Suppressor macrophage treated with lipopolysaccharide for 1 hour (primary cell): ENCODE data around the gene ADPGK.

Experiments used
- DNase-seq, 3 donors: peaks; one replicate each; pipeline ENCODE4 v3.0.0-alpha.2; 2020 to 2022

ADPGK gene

GRCh38 chr15:72787526-72787925 is 4.0 kb upstream of the ADPGK start:
- DNase-seq, result no peak

GRCh38 chr15:72786676-72787345 is 3.3 kb upstream of the ADPGK start:
- DNase-seq, result no peak

GRCh38 chr15:72786242-72786641 is 2.7 kb upstream of the ADPGK start:
- DNase-seq, result no peak

GRCh38 chr15:72785841-72786240 is 2.3 kb upstream of the ADPGK start:
- peak in 1 of 3 donors; percentile 23 for DNase-seq

- peak; percentile 76 to 78 (median 76) for DNase-seq
Observed at GRCh38 chr15:72785432-72785831, 1.9 kb upstream of the ADPGK start.

- no peak for DNase-seq
Observed at GRCh38 chr15:72784456-72784876, 908 bp upstream of the ADPGK start.

- DNase-seq, result peak; percentile 87 to 96 (median 95)
Observed at GRCh38 chr15:72783004-72783639, 436 bp downstream of the ADPGK start.

GRCh38 chr15:72782274-72783003 is 1.1 kb downstream of the ADPGK start:
- DNase-seq, result peak in 2 of 3 donors; percentile 35 to 36

GRCh38 chr15:72781631-72782030 is 1.9 kb downstream of the ADPGK start:
- DNase-seq, result peak; percentile 48 to 71 (median 54)

GRCh38 chr15:72778796-72779195 is 4.8 kb downstream of the ADPGK start:
- no peak for DNase-seq

- DNase-seq, result peak in 2 of 3 donors; percentile 64 to 76
Observed at GRCh38 chr15:72774696-72775383, 8.7 kb downstream of the ADPGK start.

GRCh38 chr15:72771329-72771725 is 12.2 kb downstream of the ADPGK start:
- no peak for DNase-seq

GRCh38 chr15:72770673-72771328 is 12.8 kb downstream of the ADPGK start:
- DNase-seq, result no peak

- no peak for DNase-seq
Observed at GRCh38 chr15:72766780-72767179, 16.8 kb downstream of the ADPGK start.

GRCh38 chr15:72766025-72766424 is 17.5 kb downstream of the ADPGK start:
- no peak for DNase-seq

- DNase-seq, result no peak
Observed at GRCh38 chr15:72764656-72765055, 18.9 kb downstream of the ADPGK start.

GRCh38 chr15:72760590-72761260 is 22.8 kb downstream of the ADPGK start:
- no peak for DNase-seq

- DNase-seq, result peak; percentile 39 to 81 (median 56)
Observed at GRCh38 chr15:72758182-72758581, 25.4 kb downstream of the ADPGK start.

- DNase-seq, result peak in 1 of 3 donors; percentile 16
Observed at GRCh38 chr15:72754096-72754495, 29.5 kb downstream of the ADPGK start.

GRCh38 chr15:72751751-72752455 is 31.7 kb downstream of the ADPGK start:
- peak; percentile 90 to 91 (median 91) for DNase-seq

- no peak for DNase-seq
Observed at GRCh38 chr15:72749700-72750099, 33.9 kb downstream of the ADPGK start.
